GM18517 (cell line): ENCODE measurements around the gene PRDM16.

Experiments used
- ATAC-seq: cut with Tn5 transposase; IDR thresholded peaks from one replicate; pipeline ENCODE4 v1.9.1; 2021; ENCODE audit warnings: mild to moderate bottlenecking, moderate library complexity; ENCODE audit not compliant: unreplicated experiment

Gene PRDM16

DNA sequence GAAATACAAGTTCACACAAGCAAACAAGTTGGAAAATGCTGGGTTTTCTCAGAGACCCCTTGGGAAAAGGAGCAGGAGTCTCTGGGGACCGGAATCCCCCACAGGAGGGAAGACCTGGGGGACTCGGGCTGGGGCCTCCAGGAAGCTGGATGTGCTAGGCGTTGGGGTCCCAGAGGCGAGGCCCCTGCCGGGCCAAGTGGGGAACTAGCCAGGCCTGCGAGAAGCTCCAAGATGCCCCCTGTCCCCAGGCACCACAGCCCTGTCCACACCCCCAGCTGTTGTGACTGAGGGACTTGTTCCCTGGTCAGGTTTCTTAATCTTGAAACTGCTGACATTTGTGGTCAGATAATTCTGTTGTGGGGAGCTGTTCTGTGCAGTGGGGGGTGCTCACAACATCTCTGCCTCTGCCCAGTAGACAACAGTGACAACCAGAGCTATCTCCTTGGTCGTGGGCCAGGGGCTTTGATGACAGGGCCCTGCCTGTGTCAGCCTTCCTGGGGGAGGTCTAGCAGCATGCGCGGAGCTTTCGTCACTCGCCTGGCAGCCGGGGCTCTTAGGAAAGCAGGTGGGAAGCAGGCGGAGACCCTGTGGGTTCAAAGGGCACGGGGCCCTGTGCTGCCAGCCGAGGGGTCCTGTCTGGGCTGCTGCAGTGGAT lies 259.1 kb downstream of the PRDM16 start:
- no peak for ATAC-seq

DNA sequence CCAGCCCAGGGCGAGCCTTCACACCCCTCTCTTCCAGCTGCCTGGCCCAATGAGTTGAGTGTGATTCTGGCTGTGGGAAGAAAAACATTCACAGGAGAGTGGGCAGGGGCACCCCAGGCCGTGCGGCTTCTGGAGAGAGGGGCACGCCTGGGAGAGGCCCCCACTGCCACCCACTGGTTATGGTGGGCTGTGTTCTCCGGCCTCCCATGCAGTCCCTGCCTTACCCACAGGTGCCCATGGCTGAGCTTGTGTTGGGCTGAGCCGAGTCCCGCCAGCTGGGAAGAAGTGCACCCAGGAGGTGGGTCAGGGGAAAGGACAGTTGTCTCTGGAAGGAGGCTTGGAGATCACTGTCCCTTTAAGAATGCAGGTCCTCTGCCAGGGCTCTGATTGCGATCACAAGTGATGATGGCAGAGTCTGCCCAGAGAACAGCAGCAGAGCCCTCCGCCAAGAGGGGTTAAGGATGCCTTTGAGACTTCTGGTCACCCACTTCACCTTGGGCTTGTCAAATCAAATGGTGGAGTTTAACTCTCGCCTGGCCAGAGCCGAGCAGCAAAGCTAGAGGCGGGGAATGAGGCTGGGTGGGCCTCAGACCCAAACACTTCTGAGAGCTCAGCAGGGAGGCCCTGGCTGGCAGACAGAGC lies 260.8 kb downstream of the PRDM16 start:
- ATAC-seq: no peak

DNA sequence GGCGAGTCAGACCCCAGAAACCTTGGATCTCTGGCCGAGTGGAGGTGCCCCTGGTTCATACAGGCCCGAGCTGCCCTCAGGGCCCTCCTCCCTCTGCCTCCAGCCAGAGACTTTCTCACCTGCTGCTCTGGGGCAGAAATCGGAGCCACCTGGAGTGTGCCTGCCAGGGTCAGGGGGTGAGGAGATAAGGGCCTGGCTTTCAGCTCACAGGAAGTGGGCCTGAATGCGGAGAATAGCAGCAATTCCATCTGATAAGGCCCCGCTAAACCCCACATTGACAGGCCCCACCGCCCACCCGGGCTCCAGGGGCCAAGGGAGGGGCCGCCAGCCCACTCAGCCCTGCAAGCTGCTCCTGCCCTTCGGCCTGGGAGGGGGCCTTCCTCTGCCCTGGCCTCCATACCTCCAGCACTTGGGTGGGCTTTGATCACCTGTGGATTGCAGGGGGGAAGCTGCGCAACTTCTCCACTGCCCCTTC lies 261.8 kb downstream of the PRDM16 start:
- ATAC-seq: no peak

DNA sequence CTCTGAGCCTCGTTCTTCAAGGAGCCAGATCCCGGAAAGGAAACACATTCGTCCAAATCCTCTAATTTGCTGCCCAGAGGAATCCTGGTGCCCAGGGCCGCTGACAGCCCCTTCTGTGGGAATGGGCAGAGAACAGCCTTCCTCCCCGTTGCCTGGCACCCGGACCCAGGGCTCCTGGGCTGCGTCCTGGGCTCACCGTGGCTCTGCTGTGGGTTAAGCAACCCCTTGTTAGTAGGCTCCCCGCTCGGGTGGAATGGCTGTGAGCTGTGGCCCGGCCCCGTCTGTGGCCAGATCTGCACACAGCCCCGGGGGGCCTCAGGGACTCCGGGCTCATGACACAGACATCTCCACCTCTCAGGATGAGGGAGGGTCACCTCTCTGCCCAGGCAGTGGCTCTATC lies 262.6 kb downstream of the PRDM16 start:
- ATAC-seq: no peak

DNA sequence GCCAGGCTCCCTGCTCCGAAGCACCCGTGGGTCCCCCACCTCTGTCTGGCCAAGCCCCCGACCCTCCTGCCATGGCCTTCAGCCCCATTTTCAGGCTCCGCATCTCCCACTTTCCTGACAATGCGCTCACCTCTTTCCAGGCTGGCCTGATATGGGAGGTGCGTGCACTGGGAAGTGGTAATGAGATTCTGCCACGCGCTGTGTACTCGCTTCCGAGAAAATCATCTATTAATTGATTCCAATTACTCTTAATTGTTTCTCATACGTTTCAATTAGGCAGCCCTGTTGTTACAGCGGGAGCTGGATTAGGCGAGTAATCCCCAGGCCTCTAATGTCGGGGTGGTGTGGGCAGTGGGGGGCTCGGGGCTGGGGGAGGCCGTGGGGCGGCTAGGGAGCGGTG lies 263.0 kb downstream of the PRDM16 start:
- ATAC-seq: no peak

DNA sequence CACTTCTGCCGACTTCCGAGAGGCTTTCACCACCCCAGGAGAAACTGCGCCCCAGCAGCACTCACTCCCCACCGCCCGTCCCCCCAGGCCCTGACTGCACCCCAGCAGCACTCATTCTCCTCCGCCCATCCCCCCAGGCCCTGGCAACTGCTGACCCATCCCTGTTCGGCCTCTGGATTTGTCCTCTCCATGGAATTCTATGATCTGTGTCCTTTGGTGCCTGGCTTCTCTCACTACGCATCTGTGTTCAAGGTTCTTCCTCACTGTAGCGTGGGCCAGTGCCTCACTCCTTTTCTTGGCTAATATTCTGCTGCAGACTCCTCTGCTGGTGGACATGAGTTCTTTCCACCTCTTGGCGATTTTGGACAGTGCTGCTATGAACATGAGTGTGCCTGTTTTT lies 263.7 kb downstream of the PRDM16 start:
- ATAC-seq: no peak

DNA sequence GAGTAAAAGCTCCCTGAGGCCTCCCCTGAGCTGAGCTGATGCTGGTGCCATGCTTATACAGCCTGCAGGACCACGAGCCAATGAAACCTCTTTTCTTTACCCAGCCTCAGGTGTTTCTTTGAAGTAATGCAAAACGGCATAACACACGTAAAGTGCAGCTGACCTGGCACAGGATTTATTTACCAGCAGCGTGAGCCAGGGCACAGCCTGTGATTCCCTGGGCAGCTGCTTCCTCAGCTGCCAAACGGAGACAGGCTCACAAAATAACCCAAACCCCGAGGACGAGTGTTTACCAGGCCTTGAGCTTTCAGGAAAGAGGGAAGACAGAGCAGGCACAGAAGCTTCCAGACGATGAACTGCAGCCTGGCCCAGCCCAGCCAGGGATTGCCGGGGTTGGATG lies 264.9 kb downstream of the PRDM16 start:
- no peak for ATAC-seq

DNA sequence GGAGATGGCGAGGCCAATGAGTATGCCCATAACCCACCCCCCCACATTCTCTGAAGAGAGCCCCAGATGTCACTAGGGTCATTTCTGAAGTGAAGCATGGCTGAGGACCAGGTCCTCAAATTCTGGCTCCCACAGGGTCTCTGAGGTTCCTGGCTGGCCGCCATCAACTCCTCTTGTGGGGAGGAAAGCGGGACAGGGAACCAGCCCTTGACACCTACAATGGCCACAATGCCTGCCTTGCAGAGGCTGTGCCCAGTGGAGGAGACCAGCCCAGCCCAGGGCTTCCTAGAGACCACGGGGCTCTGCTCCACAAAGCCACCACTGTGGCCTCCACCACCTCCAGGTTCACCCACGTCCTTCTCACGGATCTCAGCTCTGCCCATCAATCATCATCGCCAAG lies 265.4 kb downstream of the PRDM16 start:
- no peak for ATAC-seq

DNA sequence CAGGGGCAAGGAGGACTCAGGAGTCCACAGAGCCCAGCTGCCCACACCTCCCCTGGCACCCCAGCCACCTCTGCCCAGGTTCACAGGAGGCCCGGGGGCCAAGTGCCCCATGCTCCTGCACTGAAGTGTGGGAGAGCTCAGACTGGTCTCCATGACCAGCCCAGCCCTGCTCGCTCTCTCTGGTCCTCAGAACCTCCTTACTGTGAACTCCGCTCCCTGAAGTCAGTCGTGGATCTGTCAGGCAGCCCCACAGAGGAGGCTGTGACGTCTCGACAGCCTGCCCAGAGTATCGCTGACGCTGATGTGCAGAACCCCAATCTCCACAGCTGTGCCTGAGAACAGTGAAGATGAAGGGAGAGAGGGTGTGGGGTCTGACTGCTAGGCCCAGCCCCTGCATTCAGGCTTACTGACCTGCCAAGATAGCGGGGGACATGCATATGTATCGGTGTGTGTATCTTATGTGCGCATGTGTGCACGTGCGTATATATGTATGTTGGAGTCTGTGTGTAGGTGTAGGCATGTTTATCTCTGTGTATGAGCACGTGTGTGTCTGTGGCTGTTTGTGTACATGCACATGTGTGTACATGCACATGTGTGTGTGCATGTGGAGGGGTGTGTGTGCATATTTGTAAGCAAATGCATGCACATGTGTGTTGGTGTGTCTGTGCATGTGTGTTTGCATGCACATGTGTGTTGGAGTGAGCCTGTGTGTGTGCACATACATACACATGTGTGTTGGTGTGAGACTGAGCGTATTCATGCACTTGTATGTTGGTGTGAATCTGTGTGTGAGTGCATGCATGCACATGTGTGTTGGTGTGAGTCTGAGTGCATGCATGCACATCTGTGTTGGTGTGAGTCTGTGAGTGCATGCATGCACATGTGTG lies 267.0 kb downstream of the PRDM16 start:
- ATAC-seq: no peak

DNA sequence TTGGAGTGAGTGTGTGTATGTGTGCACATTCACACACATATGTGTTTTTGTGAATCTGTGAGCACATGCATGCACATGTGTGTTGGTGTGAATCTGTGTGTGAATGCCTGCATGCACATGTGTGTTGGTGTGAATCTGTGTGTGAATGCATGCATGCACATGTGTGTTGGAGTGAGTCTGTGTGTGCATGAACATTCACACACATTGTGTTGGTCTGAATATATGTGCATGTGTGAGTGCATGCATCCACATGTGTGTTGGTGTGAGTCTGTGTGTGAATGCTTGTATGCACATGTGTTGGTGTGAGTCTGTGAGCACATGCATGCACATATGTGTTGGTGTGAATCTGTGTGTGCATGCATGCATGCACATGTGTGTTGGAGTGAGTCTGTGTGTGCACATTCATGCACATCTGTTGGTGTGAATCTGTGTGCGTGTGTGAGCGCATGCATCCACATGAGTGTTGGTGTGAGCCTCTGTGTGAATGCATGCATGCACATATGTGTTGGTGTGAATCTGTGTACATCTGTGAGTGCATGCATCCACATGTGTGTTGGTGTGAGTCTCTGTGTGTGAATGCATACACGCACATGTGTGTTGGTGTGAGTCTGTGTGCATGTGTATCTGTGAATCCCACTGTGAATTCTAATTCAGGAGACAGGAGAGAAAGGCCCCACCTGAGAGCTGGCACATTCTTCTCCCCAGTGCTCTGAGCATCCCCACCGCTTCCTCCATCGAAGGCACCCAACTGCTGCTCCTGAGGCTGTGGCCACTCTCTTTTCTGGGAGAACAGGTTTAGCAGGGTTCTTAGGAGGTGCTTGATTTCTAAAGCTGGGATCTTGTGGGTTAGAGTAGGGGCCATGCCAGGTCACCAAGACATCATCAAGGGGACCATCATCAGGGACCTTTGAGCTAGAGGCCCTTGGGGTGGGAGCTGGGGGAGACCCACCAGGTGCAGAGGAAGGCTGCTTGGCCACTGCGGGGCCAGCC lies 267.9 kb downstream of the PRDM16 start:
- ATAC-seq: no peak

DNA sequence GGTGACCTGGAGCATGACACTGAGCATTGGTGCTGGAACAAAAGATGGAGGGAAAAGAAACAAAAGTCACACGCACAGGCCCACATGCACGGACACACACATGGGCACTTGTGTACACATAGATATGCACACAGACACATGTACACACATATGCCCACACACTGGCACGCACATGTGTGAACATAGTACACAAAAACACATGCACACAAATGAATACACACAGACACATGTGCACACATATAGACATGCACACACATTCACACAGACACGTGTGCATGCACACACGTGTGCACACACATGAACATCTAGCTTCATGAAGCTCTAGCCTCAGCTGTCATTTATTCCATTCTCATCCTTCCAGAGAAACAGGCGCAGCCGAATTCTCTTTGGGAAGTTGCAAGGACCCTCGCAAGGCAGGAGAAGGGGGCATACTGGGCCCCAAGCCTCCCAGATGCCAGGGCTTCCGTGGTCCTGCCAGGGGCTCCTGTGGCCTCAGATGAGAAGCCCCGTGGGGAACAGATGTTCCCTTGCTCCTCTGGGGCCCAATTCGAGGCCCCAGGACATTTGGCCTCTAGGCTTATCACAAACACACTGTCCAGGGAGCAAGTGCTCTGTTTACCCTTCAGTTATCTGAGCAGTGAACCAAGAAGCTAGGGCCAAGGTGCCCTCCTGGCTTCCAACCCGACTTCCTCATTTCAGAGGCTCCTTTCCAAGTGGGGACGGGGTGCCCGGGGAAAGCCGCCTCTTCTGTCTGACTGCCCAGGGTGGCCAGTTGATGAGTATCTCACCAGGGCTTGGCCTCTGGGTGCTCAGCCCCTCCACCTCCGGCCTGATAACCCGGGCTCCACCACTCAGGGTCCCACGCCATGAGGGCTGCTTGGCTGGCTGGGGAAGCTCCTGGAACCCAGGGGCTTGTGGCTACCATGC lies 269.1 kb downstream of the PRDM16 start:
- ATAC-seq: no peak

DNA sequence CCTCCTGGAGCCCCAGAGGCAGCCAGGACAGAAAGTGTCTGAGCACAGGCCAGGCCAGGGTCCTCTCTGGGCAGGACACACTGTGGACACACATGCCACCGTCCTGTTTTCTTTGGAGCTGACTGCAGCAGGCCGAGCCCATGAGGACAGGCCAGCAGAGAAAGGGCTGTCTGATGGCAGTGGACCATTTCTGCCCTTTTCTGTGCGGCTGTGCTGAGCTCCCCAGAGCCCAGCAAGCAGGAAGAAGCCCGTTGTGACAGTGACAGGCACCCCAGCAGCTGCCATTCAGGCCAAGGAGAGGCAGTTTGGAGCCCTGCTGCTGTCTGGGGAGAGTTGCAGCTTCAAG lies 269.7 kb downstream of the PRDM16 start:
- no peak for ATAC-seq

DNA sequence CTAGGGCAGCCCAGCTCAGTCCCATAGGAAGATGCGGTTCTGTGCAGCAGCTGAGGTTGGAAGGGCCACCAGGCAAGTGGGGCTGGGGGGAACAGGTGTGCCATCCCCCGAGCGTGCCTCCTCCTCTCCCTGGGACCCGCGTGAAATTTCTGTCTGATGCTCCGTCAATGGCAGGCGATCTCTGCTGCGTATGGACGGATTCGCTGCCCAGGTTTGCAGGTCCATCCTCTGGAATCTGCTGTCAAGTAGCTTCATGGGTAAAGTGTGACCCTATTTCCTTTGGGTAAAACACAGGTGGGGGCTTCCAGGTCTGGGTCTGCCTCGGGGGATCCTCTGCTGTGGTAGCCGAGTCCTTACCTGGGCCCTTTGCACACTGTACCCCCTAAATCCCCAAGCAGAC lies 270.9 kb downstream of the PRDM16 start:
- no peak for ATAC-seq

DNA sequence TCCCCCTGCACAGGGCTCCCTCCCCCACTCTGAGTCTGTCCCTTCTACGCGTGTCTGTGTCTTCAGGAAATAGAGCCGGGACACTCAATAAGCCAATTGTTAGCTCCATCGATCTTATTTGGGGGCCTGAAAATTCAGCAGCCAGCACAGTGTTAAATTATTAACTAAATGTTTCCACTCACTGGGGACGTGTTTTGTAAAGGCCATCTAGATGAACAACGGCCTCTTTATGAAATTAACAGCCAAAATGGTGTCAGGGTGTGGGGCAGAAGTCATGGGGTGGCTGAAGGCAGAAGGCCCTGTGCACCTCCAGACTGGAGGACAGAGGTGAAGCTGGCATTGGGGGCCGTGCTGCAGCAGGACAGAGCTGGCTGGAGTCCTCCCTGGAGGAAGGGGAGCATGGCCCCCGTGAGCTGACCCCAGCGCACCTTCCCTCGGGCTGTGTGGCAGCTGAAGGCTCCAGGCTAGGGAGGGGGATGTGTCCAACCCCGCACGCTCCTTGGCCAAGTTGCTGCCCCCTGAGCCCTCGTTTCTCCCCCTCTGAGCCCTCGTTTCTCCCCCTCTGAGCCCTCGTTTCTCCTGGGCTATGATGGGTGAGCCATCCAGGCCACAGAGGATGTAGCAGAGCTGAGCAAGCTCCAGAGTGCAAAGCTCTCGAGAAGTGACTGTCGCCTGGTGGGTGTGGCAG lies 271.7 kb downstream of the PRDM16 start:
- ATAC-seq: no peak

DNA sequence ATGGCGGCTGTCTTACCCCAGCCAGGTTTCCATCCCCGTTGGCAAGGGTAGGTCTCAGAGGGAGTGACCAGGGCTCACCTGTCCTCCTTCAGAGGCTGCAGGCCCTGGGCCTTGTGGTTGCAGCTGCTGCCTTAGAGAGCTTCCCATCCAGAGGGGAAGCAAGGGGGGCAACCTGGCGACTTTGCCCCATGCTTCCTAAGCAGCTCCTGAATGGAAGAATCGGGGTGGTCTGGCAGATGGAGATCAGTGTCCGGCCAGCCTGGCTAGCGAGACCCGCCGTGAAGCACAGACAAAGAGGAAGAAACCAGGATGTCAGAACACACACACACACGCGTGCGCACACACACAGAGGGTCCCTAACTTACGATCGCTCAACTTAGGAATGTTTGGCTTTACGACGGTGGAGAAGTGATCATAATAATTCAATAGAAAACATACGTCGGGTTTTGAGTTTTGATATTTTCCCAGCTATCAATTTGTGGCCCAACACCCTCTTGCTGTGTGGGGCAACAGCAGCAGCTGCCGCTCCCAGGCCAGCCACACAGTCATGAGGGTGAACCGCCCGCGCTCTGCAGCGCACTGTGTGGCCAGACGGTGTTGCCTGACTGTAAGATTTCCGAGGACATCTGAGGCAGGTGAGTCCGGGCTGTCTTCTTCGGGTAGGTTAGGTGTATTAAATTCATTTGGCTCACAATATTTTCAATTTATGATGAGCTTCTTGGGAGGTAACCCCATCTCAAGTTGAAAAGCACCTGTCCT lies 272.4 kb downstream of the PRDM16 start:
- ATAC-seq: no peak

DNA sequence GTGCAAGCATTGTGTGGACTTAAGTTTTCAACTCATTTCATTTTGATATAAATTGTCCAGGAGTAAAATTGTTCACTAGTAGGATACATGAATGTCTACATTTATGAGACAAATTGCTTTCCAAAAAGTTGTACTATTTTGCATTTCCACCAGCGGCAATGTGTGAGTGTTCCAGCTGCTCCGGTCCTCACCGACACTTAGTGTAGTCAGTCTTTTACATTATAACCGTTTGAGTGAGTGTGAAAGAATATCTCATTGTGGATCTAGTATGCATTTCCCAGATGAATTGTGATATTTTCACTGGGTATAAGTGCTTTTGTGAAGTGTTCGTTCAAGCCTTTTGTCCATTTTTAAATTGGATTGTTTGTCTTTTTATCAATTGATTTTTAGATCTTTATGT lies 274.0 kb downstream of the PRDM16 start:
- ATAC-seq: no peak

DNA sequence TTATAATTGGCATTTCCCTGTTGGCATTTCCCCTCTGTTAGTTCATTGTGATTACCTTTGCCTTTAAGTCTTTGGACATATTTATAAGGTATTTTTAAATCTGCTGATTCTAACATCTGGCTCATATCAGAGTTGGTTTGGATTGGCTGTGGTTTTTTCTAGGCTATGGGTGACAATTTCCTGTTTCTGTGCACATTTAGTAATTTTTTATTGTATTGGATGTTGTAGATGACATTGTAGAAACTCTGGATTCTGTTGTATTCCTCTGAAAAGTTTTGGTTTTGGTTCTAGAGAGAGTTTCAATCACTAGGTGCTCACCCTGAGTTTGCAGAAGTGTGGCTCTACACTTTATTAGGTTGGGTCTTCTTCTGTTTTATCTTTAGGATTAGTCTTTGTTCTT lies 275.4 kb downstream of the PRDM16 start:
- no peak for ATAC-seq

DNA sequence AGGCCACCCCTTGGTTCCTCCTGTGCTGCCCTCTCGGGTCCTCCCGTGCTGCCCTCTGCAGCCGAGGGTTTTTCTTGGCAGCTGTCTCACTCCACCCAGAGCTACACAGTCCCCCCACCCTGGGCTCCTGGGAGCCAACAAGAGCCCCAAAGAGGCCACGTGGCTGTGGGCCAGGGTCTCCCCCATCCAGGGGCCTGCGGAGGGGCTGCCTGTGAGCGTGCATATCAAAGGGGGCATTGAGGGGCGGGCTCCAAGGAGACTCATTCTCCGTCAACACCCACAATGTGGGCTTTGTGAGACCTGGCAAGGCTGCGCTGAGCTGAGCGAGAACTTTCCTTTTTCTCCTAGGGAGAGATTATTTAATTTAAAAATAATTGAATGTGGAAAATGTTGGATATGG lies 276.8 kb downstream of the PRDM16 start:
- ATAC-seq: no peak
